ENCODE results near the gene STEAP1B. TPM values are rescaled to one million over a fixed set of nuclear protein-coding genes. Genes with fewer than 3 reads are reported as not detected.

The STEAP1B gene
- total and polyA plus RNA-seq, 2 experiments from 2014 or later, result 0.16 TPM; not detected in 1

- TF ChIP-seq CTCF (IDR thresholded peaks at IDR 0.05; ENCODE audit: poor library complexity), result no peak
- no peak for TF ChIP-seq EZH2 (IDR thresholded peaks at IDR 0.05; ENCODE audit: borderline replicate concordance)
- no peak for TF ChIP-seq EZH2phosphoT487 (IDR thresholded peaks at IDR 0.05; ENCODE audit: low read depth, severe bottlenecking, unreplicated experiment)
Observed at GRCh38 chr7:22417841-22418240, 82.1 kb downstream of the STEAP1B start.

GRCh38 chr7:22417349-22417748 lies 82.6 kb downstream of the STEAP1B start:
- 70% methylated on average over 2 of the region's 2 CpGs for WGBS (ENCODE audit: low lambda C conversion rate, missing lambda C conversion rate)
- no peaks in the 10 kb centered on the region for H3K36me3 ChIP-seq (replicated peaks; ENCODE audit: insufficient read depth, low read depth)
- no peaks in the 10 kb centered on the region for H3K4me1 ChIP-seq (ENCODE audit: insufficient read depth)

More at GRCh38 chr7:22417841-22418240, 82.1 kb downstream of the STEAP1B start:
- no peak overlapping the region for H3K4me2 ChIP-seq
- no peak overlapping the region for H3K4me3 ChIP-seq
- H3K9me3 ChIP-seq (ENCODE audit: low read depth), result no peaks in the 10 kb centered on the region
- no peak overlapping the region for H2AFZ ChIP-seq
- DNase-seq (ENCODE audit: low spot score), result no peak
- no peaks in the 10 kb centered on the region for H3K27me3 ChIP-seq
- 89% methylated on average over 5 of the region's 5 CpGs for WGBS (ENCODE audit: low lambda C conversion rate, missing lambda C conversion rate)
- no peaks in the 10 kb centered on the region for H3K9me2 ChIP-seq (replicated peaks; ENCODE audit: insufficient read depth)
- H3K4me1 ChIP-seq (ENCODE audit: insufficient read depth), result no peaks in the 10 kb centered on the region
- no peaks in the 10 kb centered on the region for H4K20me1 ChIP-seq (ENCODE audit: insufficient read depth, poor library complexity, severe bottlenecking)
- H3K36me3 ChIP-seq (replicated peaks; ENCODE audit: insufficient read depth, low read depth), result no peaks in the 10 kb centered on the region
- H3K27ac ChIP-seq, result no peak overlapping the region
- no peaks in the 10 kb centered on the region for H3K79me2 ChIP-seq

GRCh38 chr7:22414424-22414823 lies 85.6 kb downstream of the STEAP1B start:
- no peak for DNase-seq (ENCODE audit: low spot score)
- Histone ChIP-seq H3K9me3 (ENCODE audit: low read depth) (no peaks in the 10 kb centered on the region), H3K4me1 (ENCODE audit: insufficient read depth) (no peaks in the 10 kb centered on the region), H3K4me3 (no peak overlapping the region), H4K20me1 (ENCODE audit: insufficient read depth, poor library complexity, severe bottlenecking) (no peaks in the 10 kb centered on the region), H3K9me2 (replicated peaks; ENCODE audit: insufficient read depth) (no peaks in the 10 kb centered on the region), H3K4me2 (no peak overlapping the region), H3K27ac (no peak overlapping the region), H3K27me3 (no peaks in the 10 kb centered on the region), H2AFZ (no peak overlapping the region), H3K36me3 (replicated peaks; ENCODE audit: insufficient read depth, low read depth) (no peaks in the 10 kb centered on the region), H3K79me2 (no peaks in the 10 kb centered on the region)
- TF ChIP-seq CTCF (IDR thresholded peaks at IDR 0.05; ENCODE audit: poor library complexity) (no peak), EZH2phosphoT487 (IDR thresholded peaks at IDR 0.05; ENCODE audit: low read depth, severe bottlenecking, unreplicated experiment) (no peak), EZH2 (IDR thresholded peaks at IDR 0.05; ENCODE audit: borderline replicate concordance) (no peak)
- 98% methylated on average over 2 of the region's 2 CpGs for WGBS (ENCODE audit: low lambda C conversion rate, missing lambda C conversion rate)

More at GRCh38 chr7:22417349-22417748, 82.6 kb downstream of the STEAP1B start:
- Histone ChIP-seq H3K4me3 (no peak overlapping the region), H4K20me1 (ENCODE audit: insufficient read depth, poor library complexity, severe bottlenecking) (no peaks in the 10 kb centered on the region), H3K79me2 (no peaks in the 10 kb centered on the region), H3K27me3 (no peaks in the 10 kb centered on the region), H2AFZ (no peak overlapping the region), H3K4me2 (no peak overlapping the region), H3K9me3 (ENCODE audit: low read depth) (no peaks in the 10 kb centered on the region), H3K27ac (no peak overlapping the region), H3K9me2 (replicated peaks; ENCODE audit: insufficient read depth) (no peaks in the 10 kb centered on the region)
- no peak for DNase-seq (ENCODE audit: low spot score)
- TF ChIP-seq CTCF (IDR thresholded peaks at IDR 0.05; ENCODE audit: poor library complexity), result no peak
- no peak for TF ChIP-seq EZH2phosphoT487 (IDR thresholded peaks at IDR 0.05; ENCODE audit: low read depth, severe bottlenecking, unreplicated experiment)

GRCh38 chr7:22413211-22413610 lies 86.8 kb downstream of the STEAP1B start:
- no peak for DNase-seq (ENCODE audit: low spot score)
- Histone ChIP-seq H4K20me1 (ENCODE audit: insufficient read depth, poor library complexity, severe bottlenecking) (no peaks in the 10 kb centered on the region), H3K4me1 (ENCODE audit: insufficient read depth) (no peaks in the 10 kb centered on the region), H3K27ac (no peak overlapping the region), H3K9me2 (replicated peaks; ENCODE audit: insufficient read depth) (no peaks in the 10 kb centered on the region), H3K4me2 (no peak overlapping the region), H3K36me3 (replicated peaks; ENCODE audit: insufficient read depth, low read depth) (no peaks in the 10 kb centered on the region), H2AFZ (no peak overlapping the region), H3K4me3 (no peak overlapping the region), H3K9me3 (ENCODE audit: low read depth) (no peaks in the 10 kb centered on the region), H3K79me2 (no peaks in the 10 kb centered on the region), H3K27me3 (no peaks in the 10 kb centered on the region)
- 92% methylated on average over 2 of the region's 2 CpGs for WGBS (ENCODE audit: low lambda C conversion rate, missing lambda C conversion rate)
- TF ChIP-seq EZH2phosphoT487 (IDR thresholded peaks at IDR 0.05; ENCODE audit: low read depth, severe bottlenecking, unreplicated experiment), result no peak
- no peak for TF ChIP-seq CTCF (IDR thresholded peaks at IDR 0.05; ENCODE audit: poor library complexity)
- no peak for TF ChIP-seq EZH2 (IDR thresholded peaks at IDR 0.05; ENCODE audit: borderline replicate concordance)

All from hepatocyte (in vitro differentiated cells).